ENCODE results near the gene GZF1. TPM values are rescaled to one million over a fixed set of nuclear protein-coding genes. Genes with fewer than 3 reads are reported as not detected.

GZF1 gene
- total RNA-seq, 1 donor = 14.5 TPM

- H3K27me3 ChIP-seq (ENCODE audit: insufficient read depth, low read length) = no peaks in the 10 kb centered on the region
- no peak for DNase-seq (ENCODE audit: insufficient read length, low spot score, missing footprints)
- H3K9me3 ChIP-seq (ENCODE audit: low read depth, low read length) = no peaks in the 10 kb centered on the region
- peak overlapping the region; percentile 25 for H3K27ac ChIP-seq (ENCODE audit: low read depth, low read length)
- no peak for TF ChIP-seq CTCF (IDR thresholded peaks at IDR 0.05; ENCODE audit: extremely low read depth, low read depth, low read length)
- no peaks in the 10 kb centered on the region for H3K36me3 ChIP-seq (ENCODE audit: insufficient read depth, low read length)
- peaks cover 8% of the 10 kb centered on the region for H4K20me1 ChIP-seq (ENCODE audit: insufficient read depth, low read length)
- H3K4me2 ChIP-seq (ENCODE audit: insufficient read depth, low read length) = peak overlapping the region; percentile 19
- no peak overlapping the region for H3K4me3 ChIP-seq (ENCODE audit: insufficient read depth, low read length)
- H3K79me2 ChIP-seq (ENCODE audit: insufficient read depth, low read length) = peaks cover 97% of the 10 kb centered on the region
- H2AFZ ChIP-seq (ENCODE audit: low read length) = no peak overlapping the region
- H3K4me1 ChIP-seq (ENCODE audit: insufficient read depth, low read length) = peaks cover 10% of the 10 kb centered on the region
Observed at GRCh38 chr20:23410916-23411695, 49.1 kb downstream of the GZF1 start.

GRCh38 chr20:23412026-23412425 is 50.0 kb downstream of the GZF1 start:
- H3K27ac ChIP-seq (ENCODE audit: low read depth, low read length) = no peak overlapping the region
- no peak overlapping the region for H3K4me3 ChIP-seq (ENCODE audit: insufficient read depth, low read length)
- TF ChIP-seq CTCF (IDR thresholded peaks at IDR 0.05; ENCODE audit: extremely low read depth, low read depth, low read length) = no peak
- H3K4me2 ChIP-seq (ENCODE audit: insufficient read depth, low read length) = no peak overlapping the region
- peaks cover 8% of the 10 kb centered on the region for H4K20me1 ChIP-seq (ENCODE audit: insufficient read depth, low read length)
- H3K9me3 ChIP-seq (ENCODE audit: low read depth, low read length) = no peaks in the 10 kb centered on the region
- no peaks in the 10 kb centered on the region for H3K27me3 ChIP-seq (ENCODE audit: insufficient read depth, low read length)
- H3K4me1 ChIP-seq (ENCODE audit: insufficient read depth, low read length) = peaks cover 10% of the 10 kb centered on the region
- no peak overlapping the region for H2AFZ ChIP-seq (ENCODE audit: low read length)
- peaks cover 96% of the 10 kb centered on the region for H3K79me2 ChIP-seq (ENCODE audit: insufficient read depth, low read length)
- no peaks in the 10 kb centered on the region for H3K36me3 ChIP-seq (ENCODE audit: insufficient read depth, low read length)
- no peak for DNase-seq (ENCODE audit: insufficient read length, low spot score, missing footprints)

GRCh38 chr20:23413862-23414422 is 52.0 kb downstream of the GZF1 start:
- Histone ChIP-seq H3K27ac (ENCODE audit: low read depth, low read length) (no peak overlapping the region), H3K4me3 (ENCODE audit: insufficient read depth, low read length) (no peak overlapping the region), H3K79me2 (ENCODE audit: insufficient read depth, low read length) (peaks cover 95% of the 10 kb centered on the region), H4K20me1 (ENCODE audit: insufficient read depth, low read length) (peaks cover 8% of the 10 kb centered on the region), H2AFZ (ENCODE audit: low read length) (no peak overlapping the region), H3K9me3 (ENCODE audit: low read depth, low read length) (no peaks in the 10 kb centered on the region), H3K27me3 (ENCODE audit: insufficient read depth, low read length) (no peaks in the 10 kb centered on the region), H3K4me2 (ENCODE audit: insufficient read depth, low read length) (no peak overlapping the region), H3K4me1 (ENCODE audit: insufficient read depth, low read length) (peaks cover 11% of the 10 kb centered on the region), H3K36me3 (ENCODE audit: insufficient read depth, low read length) (no peaks in the 10 kb centered on the region)
- TF ChIP-seq CTCF (IDR thresholded peaks at IDR 0.05; ENCODE audit: extremely low read depth, low read depth, low read length) = no peak
- no peak for DNase-seq (ENCODE audit: insufficient read length, low spot score, missing footprints)

- peaks cover 8% of the 10 kb centered on the region for H4K20me1 ChIP-seq (ENCODE audit: insufficient read depth, low read length)
- DNase-seq (ENCODE audit: insufficient read length, low spot score, missing footprints) = no peak
Observed at GRCh38 chr20:23414526-23415188, 52.7 kb downstream of the GZF1 start.

More at GRCh38 chr20:23414526-23415188, 52.7 kb downstream of the GZF1 start:
- TF ChIP-seq CTCF (IDR thresholded peaks at IDR 0.05; ENCODE audit: extremely low read depth, low read depth, low read length) = no peak
- Histone ChIP-seq H3K36me3 (ENCODE audit: insufficient read depth, low read length) (no peaks in the 10 kb centered on the region), H3K4me3 (ENCODE audit: insufficient read depth, low read length) (no peak overlapping the region), H3K27me3 (ENCODE audit: insufficient read depth, low read length) (no peaks in the 10 kb centered on the region), H3K4me2 (ENCODE audit: insufficient read depth, low read length) (no peak overlapping the region), H2AFZ (ENCODE audit: low read length) (no peak overlapping the region), H3K4me1 (ENCODE audit: insufficient read depth, low read length) (peaks cover 18% of the 10 kb centered on the region), H3K27ac (ENCODE audit: low read depth, low read length) (no peak overlapping the region), H3K9me3 (ENCODE audit: low read depth, low read length) (no peaks in the 10 kb centered on the region), H3K79me2 (ENCODE audit: insufficient read depth, low read length) (peaks cover 93% of the 10 kb centered on the region)
